GM18517 (cell line): Measurements from ENCODE around the gene CAMK2B.

Source experiments
- ATAC-seq: cut with Tn5 transposase; IDR thresholded peaks from one replicate; pipeline ENCODE4 v1.9.1; 2021; ENCODE audit warnings: mild to moderate bottlenecking, moderate library complexity; ENCODE audit not compliant: unreplicated experiment

CAMK2B gene

DNA sequence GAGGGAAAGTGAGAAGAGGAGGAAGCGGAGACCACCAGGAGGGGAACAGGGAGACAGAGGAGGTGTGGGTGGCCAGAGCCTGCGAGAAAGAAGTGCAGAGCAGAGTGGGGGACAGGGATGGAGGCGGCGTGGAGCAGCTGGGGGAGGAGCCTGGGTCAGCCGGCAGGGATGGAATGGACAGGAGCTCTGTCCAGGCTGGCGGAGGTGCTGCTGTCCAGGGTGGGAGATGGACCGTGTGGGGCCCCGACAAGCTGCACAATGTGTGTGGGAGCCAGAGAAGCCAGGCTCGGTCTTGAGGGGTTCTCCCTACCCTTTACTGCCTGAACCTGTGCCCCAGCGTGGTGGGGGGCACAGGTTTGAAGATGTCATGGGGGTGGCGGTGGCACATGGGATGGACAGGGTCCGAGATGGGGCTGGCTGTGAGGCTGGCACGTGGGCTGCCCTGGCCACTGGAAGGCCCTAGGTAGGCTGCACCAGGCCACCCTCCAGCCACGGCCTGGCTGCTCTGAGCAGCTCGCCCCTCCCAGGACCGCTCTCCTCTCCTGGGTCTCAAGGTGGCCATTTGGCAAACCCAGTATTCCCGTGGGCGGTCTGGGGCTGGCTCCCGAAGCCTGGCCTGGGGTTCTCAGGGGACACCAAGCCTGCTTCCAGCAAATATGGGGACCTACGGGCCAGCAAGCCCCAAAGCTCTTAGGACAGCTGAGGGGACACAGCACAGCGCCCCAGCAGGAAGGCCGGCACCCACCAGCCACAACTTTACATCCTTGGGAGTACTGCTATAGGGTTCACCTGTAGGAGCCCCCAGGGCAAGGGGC lies 92.3 kb downstream of the CAMK2B start:
- ATAC-seq: no peak

GRCh38 chr7:44232396-44232795 lies 93.0 kb downstream of the CAMK2B start:
- ATAC-seq: no peak

DNA sequence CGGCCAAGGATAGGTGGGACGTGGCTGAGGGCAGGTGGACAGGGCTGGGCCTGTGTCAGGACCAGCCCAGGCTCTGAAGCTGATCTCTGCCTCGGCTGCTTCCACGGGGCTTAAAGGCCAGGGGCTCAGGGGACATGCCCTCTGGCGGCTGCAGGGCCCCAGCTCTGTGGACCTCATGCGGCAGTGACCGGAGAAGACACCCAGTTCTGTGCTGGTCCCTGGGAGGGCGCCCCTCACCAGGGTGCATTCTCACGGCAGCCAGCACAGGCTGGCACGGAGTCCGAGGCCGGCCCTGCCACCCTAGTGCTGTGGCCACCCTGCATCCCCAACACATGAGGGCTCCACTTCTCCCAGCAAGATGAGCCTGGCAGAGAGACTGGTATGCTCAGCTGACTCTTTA lies 94.3 kb downstream of the CAMK2B start:
- no peak for ATAC-seq

GRCh38 chr7:44230286-44230685 lies 95.1 kb downstream of the CAMK2B start:
- no peak for ATAC-seq

GRCh38 chr7:44229546-44230105 lies 95.8 kb downstream of the CAMK2B start:
- no peak for ATAC-seq

DNA sequence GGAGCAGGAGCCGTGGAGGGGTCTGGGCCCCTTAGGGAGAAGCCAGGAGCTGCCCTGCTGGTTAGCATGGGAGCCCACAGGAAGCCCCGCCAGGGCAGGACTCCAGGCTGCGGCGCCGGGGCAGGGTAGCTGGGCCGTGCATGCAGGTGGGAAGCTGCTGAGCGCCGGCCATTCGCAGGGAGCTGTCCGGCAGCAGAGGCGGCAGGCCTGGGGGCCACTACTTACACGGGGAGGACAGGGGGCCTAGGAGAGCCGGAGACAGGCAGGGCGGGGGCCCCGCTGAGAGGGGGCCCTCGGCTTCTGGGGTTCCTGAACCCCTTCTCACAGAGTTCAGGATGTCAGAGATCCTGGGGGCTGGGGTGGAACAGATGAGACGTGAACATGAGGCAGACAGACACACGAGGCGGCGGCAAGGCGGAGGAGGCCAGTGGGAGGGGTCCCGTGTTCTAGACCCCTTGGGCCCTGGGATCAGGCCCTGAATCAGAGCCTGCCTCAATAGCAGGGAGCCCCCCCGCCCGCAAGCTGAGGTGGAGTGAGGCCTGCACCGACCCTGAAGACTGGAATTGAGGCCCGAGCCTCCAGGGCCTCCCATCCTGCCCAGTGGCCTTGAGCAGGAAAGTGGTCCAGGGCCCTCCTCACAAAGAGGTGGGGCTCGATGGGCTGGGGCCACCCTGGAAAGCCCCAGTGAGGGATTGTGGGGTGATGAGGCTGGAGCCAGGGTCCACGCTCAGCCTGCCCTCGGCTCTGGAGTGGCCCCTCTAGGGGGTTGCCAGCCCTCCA lies 96.6 kb downstream of the CAMK2B start:
- no peak for ATAC-seq

DNA sequence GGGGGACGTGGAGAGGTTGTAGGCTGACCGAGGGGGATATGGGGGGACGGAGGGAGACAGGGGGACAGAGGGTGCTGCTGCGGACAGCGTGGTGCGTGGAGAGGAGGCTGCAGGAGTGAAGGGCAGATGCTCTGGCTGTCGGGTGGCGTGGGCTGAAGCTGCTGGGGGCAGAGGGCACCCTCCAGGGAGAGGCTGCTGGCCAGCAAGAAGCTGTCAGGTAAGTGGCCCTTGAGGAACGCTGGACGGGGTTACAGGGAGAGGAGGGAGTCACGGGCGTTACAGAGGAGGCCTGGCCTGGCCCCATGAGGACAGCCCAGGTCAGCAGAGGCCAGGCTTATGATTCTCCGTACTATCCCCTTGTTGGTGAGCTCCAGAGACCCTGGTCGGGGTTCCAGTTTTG lies 97.5 kb downstream of the CAMK2B start:
- ATAC-seq: no peak

DNA sequence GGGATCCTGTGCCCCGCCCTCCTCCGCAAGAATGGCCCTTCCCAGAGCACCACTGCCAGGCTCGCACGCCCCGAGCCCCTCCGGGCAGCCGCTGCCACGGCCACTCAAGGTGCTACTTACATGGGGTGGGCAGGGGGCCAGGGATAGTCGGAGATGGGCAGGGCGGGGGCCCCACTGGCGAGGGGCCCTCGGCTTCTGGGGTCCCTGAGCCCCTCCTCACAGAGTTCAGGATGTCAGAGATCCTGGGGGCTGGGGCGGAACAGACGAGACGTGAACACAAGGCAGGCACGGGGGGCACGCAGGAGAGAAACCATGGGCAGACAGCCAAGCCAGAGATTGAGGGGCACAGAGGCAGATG lies 99.0 kb downstream of the CAMK2B start:
- no peak for ATAC-seq

DNA sequence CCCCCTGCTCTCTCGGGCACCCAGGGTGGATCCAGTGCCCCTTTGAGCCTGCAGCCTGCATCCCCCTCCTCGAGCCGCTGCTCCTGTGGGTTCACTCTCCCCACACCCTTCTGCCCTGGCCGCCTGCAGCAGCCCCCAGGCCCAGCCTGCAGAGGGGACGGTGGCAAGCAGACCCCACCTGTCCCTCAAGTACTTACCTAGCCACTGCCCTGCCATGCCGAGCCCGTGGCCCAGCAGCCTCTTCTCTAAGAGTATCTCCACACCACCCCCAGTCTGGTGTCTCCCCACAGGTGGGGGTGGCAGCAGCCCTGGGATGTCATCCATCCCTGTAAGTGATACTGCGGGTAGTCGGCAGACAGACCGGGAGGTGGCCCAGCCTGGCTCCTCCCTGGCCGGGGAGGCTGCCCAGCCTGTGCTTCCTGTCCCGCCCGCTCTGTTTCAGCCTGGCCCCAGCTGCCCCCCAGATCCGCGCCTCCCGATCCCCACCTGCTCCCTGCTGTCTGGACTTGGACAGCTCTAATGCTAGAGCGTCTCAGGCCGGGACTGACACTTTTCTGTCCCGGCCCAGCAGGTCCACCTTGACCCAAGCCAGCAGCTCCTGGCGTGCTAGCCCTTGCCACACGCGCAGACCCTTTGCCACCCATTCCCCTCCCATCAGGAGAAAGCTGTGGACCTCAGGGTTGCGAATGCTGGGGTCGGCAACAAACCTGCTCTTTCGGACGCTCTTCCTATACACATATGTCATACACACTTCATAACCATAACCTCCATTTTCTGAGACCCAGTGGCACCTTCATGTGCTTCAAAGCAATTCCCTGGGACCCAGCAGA lies 99.6 kb downstream of the CAMK2B start:
- ATAC-seq: no peak

GRCh38 chr7:44224974-44225565 lies 100.3 kb downstream of the CAMK2B start:
- no peak for ATAC-seq

DNA sequence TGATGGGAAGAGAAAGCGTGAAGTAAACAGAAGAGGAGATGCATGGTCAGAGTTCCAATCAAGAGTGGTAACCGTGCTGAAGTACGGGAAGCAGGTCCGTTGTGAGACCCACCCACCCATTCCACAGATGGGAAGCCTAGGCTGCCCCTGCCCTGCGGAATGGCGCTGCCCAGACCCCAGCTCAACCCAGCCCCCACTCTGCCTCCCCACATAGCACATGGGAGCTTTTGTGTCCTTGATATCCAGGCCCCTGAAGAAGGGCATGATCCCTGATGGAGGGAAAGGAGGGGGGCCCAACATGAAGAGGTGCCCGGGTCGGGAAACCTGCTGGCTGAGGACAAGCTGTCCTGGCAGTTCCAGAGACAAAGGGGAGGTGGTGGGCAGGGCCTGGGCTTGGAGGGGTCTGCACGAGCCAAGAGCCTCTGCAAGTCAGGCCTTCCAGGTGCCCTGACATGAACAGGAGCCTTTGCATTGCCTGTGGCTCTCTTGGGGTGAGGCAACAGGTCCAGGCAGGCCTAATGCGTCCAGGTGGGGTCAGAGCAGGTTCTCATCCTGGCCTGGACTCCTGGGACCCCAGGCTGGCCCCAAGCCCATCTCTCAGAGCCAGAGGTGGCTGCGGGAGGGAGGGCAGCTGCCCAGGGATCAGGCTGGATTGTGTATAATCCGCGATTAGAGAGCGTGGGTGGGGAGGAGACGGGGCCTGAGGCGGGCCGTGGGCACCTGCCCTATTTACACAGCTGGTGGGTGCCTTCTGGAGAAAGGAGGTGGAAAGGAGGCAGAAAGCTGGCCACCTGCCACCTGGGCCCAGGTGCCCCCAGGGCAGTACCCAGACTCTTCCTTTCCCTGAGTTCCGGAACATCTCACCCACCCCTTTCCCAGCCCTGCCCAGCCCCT lies 101.1 kb downstream of the CAMK2B start:
- ATAC-seq: no peak

DNA sequence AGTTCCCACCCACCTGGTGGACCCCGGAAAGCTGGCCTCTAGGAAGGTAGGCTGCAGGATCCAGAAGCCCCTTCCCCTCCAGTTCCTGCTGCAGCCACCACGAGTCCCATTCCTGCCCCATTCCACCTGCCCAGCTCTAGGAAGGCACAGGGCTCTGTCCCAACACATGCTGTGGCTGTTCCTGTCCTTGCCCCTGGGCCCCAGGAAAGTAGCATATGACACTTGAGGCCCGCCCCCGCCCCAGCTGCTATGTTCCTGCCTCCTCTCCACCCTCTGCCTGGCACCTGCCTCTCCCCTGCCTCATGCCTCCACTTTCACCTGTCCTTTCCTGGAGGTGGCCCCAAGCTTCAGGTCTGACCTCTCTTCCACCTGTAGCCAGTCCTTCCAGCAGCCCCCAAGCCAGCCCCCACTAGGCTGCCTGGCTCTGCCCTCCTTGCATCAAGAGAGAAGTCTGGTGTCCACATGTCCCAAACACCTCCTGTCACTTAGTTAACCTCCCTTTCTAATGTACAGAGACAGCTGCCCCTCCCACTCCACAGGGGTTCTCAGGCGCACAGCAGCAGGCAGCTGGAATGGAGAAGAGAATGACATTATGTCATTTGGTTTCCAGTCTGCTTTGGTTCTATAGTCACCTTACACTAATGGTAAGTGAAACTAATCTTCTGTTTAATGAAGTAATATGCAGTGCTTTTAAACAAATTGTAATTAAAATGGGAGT lies 101.9 kb downstream of the CAMK2B start:
- ATAC-seq: no peak

DNA sequence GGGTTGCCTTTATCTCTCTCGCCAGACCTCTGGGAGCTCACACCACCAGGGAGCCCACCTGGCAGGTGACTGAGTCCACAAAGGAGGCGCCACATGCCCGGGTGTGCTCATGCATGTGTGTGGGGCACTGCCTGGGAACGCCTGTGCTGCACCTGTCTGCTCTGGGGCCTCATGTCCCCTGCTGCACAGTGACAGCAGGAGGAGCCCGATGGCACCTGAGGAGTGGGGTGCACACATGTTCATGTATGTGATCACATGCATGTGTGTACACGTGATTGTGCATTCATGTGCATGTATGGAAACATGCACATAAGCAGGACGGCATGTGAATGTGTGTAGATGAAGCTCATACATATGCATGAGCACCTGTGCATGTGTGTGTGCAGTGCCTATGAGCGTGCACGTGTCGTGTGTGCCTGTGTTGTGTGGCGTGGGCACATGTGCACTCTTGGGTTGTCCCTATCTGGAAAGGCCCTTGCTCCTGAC lies 102.6 kb downstream of the CAMK2B start:
- ATAC-seq: no peak

DNA sequence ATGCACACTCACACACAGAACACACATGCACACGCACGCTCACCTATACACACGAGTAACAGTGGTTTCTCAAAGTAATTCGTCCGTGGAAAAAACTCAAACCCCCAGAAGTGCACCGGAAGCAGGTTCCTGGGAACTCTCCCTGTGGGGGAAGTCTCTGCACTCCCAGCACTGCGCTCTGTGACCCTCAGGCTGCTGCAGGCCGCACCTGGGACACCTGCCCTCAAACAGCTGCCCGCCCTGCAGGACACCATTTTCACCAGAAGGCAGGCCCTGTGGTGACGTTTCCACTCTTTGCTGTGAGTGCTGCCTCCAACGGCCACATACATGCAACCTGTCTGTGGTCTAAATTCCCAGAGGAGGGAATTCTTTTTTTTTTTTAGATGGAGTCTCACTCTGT lies 103.3 kb downstream of the CAMK2B start:
- no peak for ATAC-seq

GRCh38 chr7:44221231-44221791 lies 104.1 kb downstream of the CAMK2B start:
- ATAC-seq: no peak

DNA sequence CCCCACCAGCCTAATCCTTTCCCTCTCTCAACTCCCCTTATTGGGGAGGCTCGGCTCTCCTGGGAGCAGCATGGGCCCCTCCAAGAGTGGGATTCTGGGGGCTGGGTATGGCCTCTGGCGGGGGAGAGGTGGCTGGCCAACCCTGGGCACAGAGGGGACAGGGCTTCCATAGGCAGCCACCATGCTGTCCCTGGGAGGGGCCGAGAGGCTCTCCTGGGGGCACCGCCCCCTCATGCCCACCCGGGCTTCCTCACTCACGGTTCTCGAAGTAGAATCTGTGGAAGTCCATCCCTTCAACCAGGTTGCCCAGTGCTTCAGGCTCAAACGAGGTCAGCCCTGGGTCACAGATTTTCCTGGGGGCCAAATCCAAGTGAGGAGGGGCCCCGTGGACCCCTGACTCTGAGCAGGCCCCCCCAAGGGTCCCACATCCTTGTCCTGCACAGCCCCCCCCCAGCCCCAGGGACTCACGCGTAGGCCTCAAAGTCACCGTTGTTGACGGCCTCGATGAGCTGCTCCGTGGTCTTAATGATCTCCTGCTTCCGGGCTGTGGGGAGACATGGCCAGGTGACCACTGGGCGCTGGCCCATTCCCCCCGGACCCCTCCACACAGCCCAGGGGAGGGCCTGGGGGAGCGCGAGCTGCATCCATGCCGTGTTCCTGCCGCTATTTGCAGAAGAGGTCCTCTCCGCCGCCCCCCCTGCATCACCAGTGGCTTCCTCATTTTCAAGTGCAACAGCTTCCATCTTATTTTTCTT lies 104.9 kb downstream of the CAMK2B start:
- no peak for ATAC-seq

GRCh38 chr7:44220046-44220357 lies 105.4 kb downstream of the CAMK2B start:
- no peak for ATAC-seq

- no peak for ATAC-seq
Observed at GRCh38 chr7:44219371-44220045, 105.9 kb downstream of the CAMK2B start.
